ENCODE data around the gene IRF9. TPM values are rescaled to one million over a fixed set of nuclear protein-coding genes. Genes with fewer than 3 reads are reported as not detected.
"Not testable (repeated sequence)": the region's sequence is repeated elsewhere in the genome, so short reads cannot be mapped to it uniquely, and the experiment has no call there.

Gene IRF9
- total RNA-seq, 1 experiment from 2014 or later: 27.6 TPM

GRCh38 chr14:24198814-24199524, 37.9 kb downstream of the IRF9 start:
- Histone ChIP-seq H3T11ph (ENCODE audit: low read length) (no peak overlapping the region), H4K8ac (replicated peaks; ENCODE audit: insufficient read length, low read depth, low read length) (no peak overlapping the region), H2BK12ac (ENCODE audit: insufficient read length, low read depth, low read length) (no peak overlapping the region), H2AK5ac (ENCODE audit: insufficient read length, low read length) (no peak overlapping the region), H3K79me1 (ENCODE audit: insufficient read depth, low read depth, low read length, poor library complexity, severe bottlenecking) (no peaks in the 10 kb centered on the region), H4K91ac (ENCODE audit: insufficient read length, low read depth, low read length) (no peak overlapping the region), H3K4me1 (ENCODE audit: insufficient read depth, low read length) (peaks cover 5% of the 10 kb centered on the region; the same call in 1 of the 2 replicates), H3K79me2 (ENCODE audit: insufficient read depth, low read length) (no peaks in the 10 kb centered on the region), H3K9ac (ENCODE audit: extremely low read depth, insufficient read length, low read length) (no peak overlapping the region), H2BK15ac (ENCODE audit: low read depth, low read length) (no peak overlapping the region), H2AFZ (ENCODE audit: low read length) (no peak overlapping the region), H3K27me3 (ENCODE audit: insufficient read depth, low read length) (no peaks in the 10 kb centered on the region), H3K9me3 (ENCODE audit: control insufficient read depth, low read depth, low read length) (peaks cover 5% of the 10 kb centered on the region), H3K18ac (ENCODE audit: insufficient read length, low read depth, low read length) (no peak overlapping the region), H3K14ac (ENCODE audit: insufficient read depth, low read length) (no peak overlapping the region), H2BK5ac (ENCODE audit: insufficient read length, low read length) (no peak overlapping the region), H3K27ac (ENCODE audit: insufficient read length, low read depth, low read length) (no peak overlapping the region), H2BK120ac (ENCODE audit: low read depth, low read length, poor library complexity, severe bottlenecking) (no peak overlapping the region), H3K4ac (ENCODE audit: low read depth, low read length) (no peak overlapping the region), H4K5ac (ENCODE audit: insufficient read length, low read depth, low read length) (no peak overlapping the region), H4K20me1 (ENCODE audit: control insufficient read depth, insufficient read depth, insufficient read length) (no peaks in the 10 kb centered on the region), H3K23me2 (ENCODE audit: insufficient read length, low read depth, low read length, poor library complexity, severe bottlenecking) (peaks cover 8% of the 10 kb centered on the region), H3K23ac (ENCODE audit: insufficient read length, low read depth, low read length) (no peak overlapping the region), H2BK20ac (ENCODE audit: low read depth, low read length, poor library complexity, severe bottlenecking) (no peak overlapping the region), H3K56ac (ENCODE audit: insufficient read length, low read depth, low read length) (no peak overlapping the region), H3K4me2 (ENCODE audit: insufficient read depth, insufficient read length, low read length) (no peak overlapping the region)
- Mint-ChIP-seq H3K4me3 (0 out of 5 replicates have a peak overlapping the region, but pooled peaks of 1 of the 2 experiments have one; percentile 15), H3K9me3 (peaks cover 8 to 15% of the 10 kb centered on the region in 2 experiments), H3K27ac (peak overlapping the region in 2 of 3 experiments; percentile 81 to 92; a peak in 4 of 7 replicates), H3K36me3 (ENCODE audit: insufficient read depth in 1 of 3, low read depth in 3 of 3) (peaks cover 31 to 55% (median 53%) of the 10 kb centered on the region in 3 experiments), H3K4me1 (peaks cover 42 to 51% of the 10 kb centered on the region in 2 experiments), H3K27me3 (ENCODE audit: low read depth) (no peaks in the 10 kb centered on the region)
- DNase-seq: no peak
- TF ChIP-seq, protein P1, sequence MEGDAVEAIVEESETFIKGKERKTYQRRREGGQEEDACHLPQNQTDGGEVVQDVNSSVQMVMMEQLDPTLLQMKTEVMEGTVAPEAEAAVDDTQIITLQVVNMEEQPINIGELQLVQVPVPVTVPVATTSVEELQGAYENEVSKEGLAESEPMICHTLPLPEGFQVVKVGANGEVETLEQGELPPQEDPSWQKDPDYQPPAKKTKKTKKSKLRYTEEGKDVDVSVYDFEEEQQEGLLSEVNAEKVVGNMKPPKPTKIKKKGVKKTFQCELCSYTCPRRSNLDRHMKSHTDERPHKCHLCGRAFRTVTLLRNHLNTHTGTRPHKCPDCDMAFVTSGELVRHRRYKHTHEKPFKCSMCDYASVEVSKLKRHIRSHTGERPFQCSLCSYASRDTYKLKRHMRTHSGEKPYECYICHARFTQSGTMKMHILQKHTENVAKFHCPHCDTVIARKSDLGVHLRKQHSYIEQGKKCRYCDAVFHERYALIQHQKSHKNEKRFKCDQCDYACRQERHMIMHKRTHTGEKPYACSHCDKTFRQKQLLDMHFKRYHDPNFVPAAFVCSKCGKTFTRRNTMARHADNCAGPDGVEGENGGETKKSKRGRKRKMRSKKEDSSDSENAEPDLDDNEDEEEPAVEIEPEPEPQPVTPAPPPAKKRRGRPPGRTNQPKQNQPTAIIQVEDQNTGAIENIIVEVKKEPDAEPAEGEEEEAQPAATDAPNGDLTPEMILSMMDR (conservative IDR thresholded peaks at IDR 0.05): no peak
- WGBS (ENCODE audit: extremely low coverage, insufficient read length, low lambda C conversion rate): no CpG with 5 or more reads among the region's 7 CpGs

GRCh38 chr14:24202538-24202937, 41.5 kb downstream of the IRF9 start:
- H4K5ac ChIP-seq (ENCODE audit: insufficient read length, low read depth, low read length); H3K27me3 Mint-ChIP-seq (ENCODE audit: low read depth); H4K91ac ChIP-seq (ENCODE audit: insufficient read length, low read depth, low read length); H2BK15ac ChIP-seq (ENCODE audit: low read depth, low read length); H3K79me2 ChIP-seq (ENCODE audit: insufficient read depth, low read length); H4K20me1 ChIP-seq (ENCODE audit: control insufficient read depth, insufficient read depth, insufficient read length); H3K9me3 ChIP-seq (ENCODE audit: control insufficient read depth, low read depth, low read length); H3K56ac ChIP-seq (ENCODE audit: insufficient read length, low read depth, low read length); H2BK20ac ChIP-seq (ENCODE audit: low read depth, low read length, poor library complexity, severe bottlenecking); H3K79me1 ChIP-seq (ENCODE audit: insufficient read depth, low read depth, low read length, poor library complexity, severe bottlenecking); H2BK5ac ChIP-seq (ENCODE audit: insufficient read length, low read length); H2AFZ ChIP-seq (ENCODE audit: low read length); H3T11ph ChIP-seq (ENCODE audit: low read length); H3K4me1 ChIP-seq (ENCODE audit: insufficient read depth, low read length); H2BK120ac ChIP-seq (ENCODE audit: low read depth, low read length, poor library complexity, severe bottlenecking); H4K8ac ChIP-seq (replicated peaks; ENCODE audit: insufficient read length, low read depth, low read length); H3K14ac ChIP-seq (ENCODE audit: insufficient read depth, low read length); H3K18ac ChIP-seq (ENCODE audit: insufficient read length, low read depth, low read length); H3K27me3 ChIP-seq (ENCODE audit: insufficient read depth, low read length); H2AK5ac ChIP-seq (ENCODE audit: insufficient read length, low read length); H3K23ac ChIP-seq (ENCODE audit: insufficient read length, low read depth, low read length); H3K23me2 ChIP-seq (ENCODE audit: insufficient read length, low read depth, low read length, poor library complexity, severe bottlenecking); H2BK12ac ChIP-seq (ENCODE audit: insufficient read length, low read depth, low read length); H3K4ac ChIP-seq (ENCODE audit: low read depth, low read length); H3K9ac ChIP-seq (ENCODE audit: extremely low read depth, insufficient read length, low read length): not testable (repeated sequence)
- H3K4me3 Mint-ChIP-seq: peak overlapping the region; percentile 28 to 52
- DNase-seq: peak; percentile 52
- H3K4me2 ChIP-seq (ENCODE audit: insufficient read depth, insufficient read length, low read length): peak overlapping the region; percentile 26
- WGBS (ENCODE audit: extremely low coverage, insufficient read length, low lambda C conversion rate): no CpG with 5 or more reads among the region's 8 CpGs
- H3K27ac ChIP-seq (ENCODE audit: insufficient read length, low read depth, low read length): peak overlapping the region; percentile 89
- peak overlapping the region; percentile 94 to 98 (median 95) for H3K27ac Mint-ChIP-seq
- H3K36me3 Mint-ChIP-seq (ENCODE audit: insufficient read depth in 1 of 3, low read depth in 3 of 3): peaks cover 51 to 80% (median 77%) of the 10 kb centered on the region in 3 experiments
- H3K4me1 Mint-ChIP-seq: peaks cover 29 to 38% of the 10 kb centered on the region in 2 experiments
- peaks cover 8 to 15% of the 10 kb centered on the region in 2 experiments for H3K9me3 Mint-ChIP-seq

Measured in H9 (cell line).